H1 (cell line): Measurements from ENCODE around the gene ADD3.

ENCODE experiments used
- ATF3 ChIP-seq: IDR thresholded peaks from 2 replicates; pipeline ENCODE4 v1.6.1; 2011; ENCODE audit warnings: low read depth, mild to moderate bottlenecking, low read length; ENCODE audit not compliant: insufficient read depth
- CEBPB ChIP-seq: IDR thresholded peaks from 2 replicates; pipeline ENCODE4 v1.6.1; 2012; ENCODE audit warnings: low read depth, low read length
- CTCF ChIP-seq, 3 experiments: IDR thresholded peaks; 1 replicate in 2 of 3; 2 replicates in 1 of 3; pipeline versions ENCODE4 v1.5.1 to v1.6.1; 2011; ENCODE audit warnings: low read length in 3 of 3, mild to moderate bottlenecking in 3 of 3, inconsistent platforms in 2 of 3, low read depth in 1 of 3, moderate library complexity in 1 of 3; ENCODE audit not compliant: insufficient read depth in 1 of 3; ENCODE audit errors: control extremely low read depth in 1 of 3
- EGR1 ChIP-seq: IDR thresholded peaks from 2 replicates; pipeline ENCODE4 v1.6.1; 2011; ENCODE audit warnings: low read depth, low read length, borderline replicate concordance
- EZH2 ChIP-seq: fragments of 200-600 bp; sonication (generic); IDR thresholded peaks from 2 replicates; pipeline ENCODE4 v1.7.1; 2012; ENCODE audit warnings: low read depth, mild to moderate bottlenecking, moderate library complexity, low read length, inconsistent platforms; ENCODE audit not compliant: severe bottlenecking
- KDM1A ChIP-seq: fragments of 200-600, 300-600 bp; sonication (generic); IDR thresholded peaks from 2 replicates; pipeline ENCODE4 v1.7.1; 2016; ENCODE audit warnings: mild to moderate bottlenecking, low read length, borderline replicate concordance
- KDM5A ChIP-seq: fragments of 200-600 bp; IDR thresholded peaks from 2 replicates; pipeline ENCODE4 v1.7.1; 2012; ENCODE audit warnings: mild to moderate bottlenecking, low read length, inconsistent platforms, mixed read lengths
- NRF1 ChIP-seq: IDR thresholded peaks from 2 replicates; pipeline ENCODE4 v1.6.1; 2011; ENCODE audit warnings: mild to moderate bottlenecking, low read depth, low read length, improper control_type of control experiment
- POLR2A ChIP-seq, 2 experiments: IDR thresholded peaks; 1 replicate in 1 of 2; 2 replicates in 1 of 2; pipeline ENCODE4 v1.6.1; 2011; ENCODE audit warnings: low read depth in 2 of 2, low read length in 2 of 2, mild to moderate bottlenecking in 2 of 2; ENCODE audit errors: control extremely low read depth in 1 of 2
- POU5F1 ChIP-seq: IDR thresholded peaks from 2 replicates; pipeline ENCODE4 v1.6.1; 2011; ENCODE audit warnings: low read depth, mild to moderate bottlenecking, low read length, moderate library complexity
- RXRA ChIP-seq: IDR thresholded peaks from 2 replicates; pipeline ENCODE4 v1.6.1; 2011; ENCODE audit warnings: low read depth, mild to moderate bottlenecking, low read length, moderate library complexity; ENCODE audit not compliant: insufficient read depth
- SRF ChIP-seq: IDR thresholded peaks from 2 replicates; pipeline ENCODE4 v1.6.1; 2011; ENCODE audit warnings: mild to moderate bottlenecking, low read depth, low read length, moderate library complexity
- SUZ12 ChIP-seq: fragments of 200-600 bp; sonication (generic); IDR thresholded peaks from 2 replicates; pipeline ENCODE4 v1.6.1; 2012; ENCODE audit warnings: mild to moderate bottlenecking, inconsistent platforms, low read length, moderate library complexity, mixed read lengths
- USF2 ChIP-seq: IDR thresholded peaks from 2 replicates; pipeline ENCODE4 v1.6.1; 2011; ENCODE audit warnings: low read length, improper control_type of control experiment

- TF ChIP-seq POLR2A (IDR thresholded peaks at IDR 0.05; ENCODE audit: control extremely low read depth in 1 of 2, low read depth in 2 of 2, low read length in 2 of 2) (no peak), CTCF (IDR thresholded peaks at IDR 0.05; ENCODE audit: control extremely low read depth in 1 of 3, insufficient read depth in 1 of 3, low read depth in 1 of 3, low read length in 3 of 3) (no peak), POU5F1 (no peak), SRF (no peak), EGR1 (no peak), USF2 (no peak), SUZ12 (no peak), ATF3 (no peak), KDM1A (no peak), EZH2 (no peak), KDM5A (no peak), RXRA (no peak), NRF1 (no peak), CEBPB (no peak)
Observed at GRCh38 chr10:110078317-110078716, 70.5 kb downstream of the ADD3 start.
